HS-27A (cell line): ENCODE data around the gene ACTL7B.
A peak's percentile ranks its signal among the peaks of the same experiment; 100 is the strongest.
"Not testable (repeated sequence)": the region's sequence is repeated elsewhere in the genome, so short reads cannot be mapped to it uniquely, and the experiment has no call there.

ENCODE experiments used
- DNase-seq: peaks from one replicate; pipeline ENCODE4 v3.0.0-alpha.2; 2012; ENCODE audit warnings: low read depth, missing footprints

ACTL7B gene

DNA sequence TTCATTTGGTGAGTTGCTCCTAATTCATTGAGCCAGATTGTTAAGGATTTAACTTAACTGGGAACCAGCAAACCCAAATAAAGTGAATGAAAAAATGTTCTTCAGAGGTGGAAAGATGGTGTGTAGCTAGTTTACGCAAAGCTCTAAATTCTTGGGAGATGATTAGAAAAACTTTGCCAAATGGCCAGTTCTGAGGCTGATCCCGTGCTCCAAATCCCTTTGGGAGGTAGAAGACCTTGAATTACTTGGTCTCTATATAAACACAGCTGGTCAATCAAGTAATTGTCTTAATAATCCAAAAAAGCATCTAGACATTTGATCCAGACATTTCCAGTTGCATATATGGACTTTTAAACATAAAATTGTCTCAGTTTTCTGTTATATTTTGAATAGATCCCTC is 11.4 kb downstream of the ACTL7B start:
- no peak for DNase-seq

DNA sequence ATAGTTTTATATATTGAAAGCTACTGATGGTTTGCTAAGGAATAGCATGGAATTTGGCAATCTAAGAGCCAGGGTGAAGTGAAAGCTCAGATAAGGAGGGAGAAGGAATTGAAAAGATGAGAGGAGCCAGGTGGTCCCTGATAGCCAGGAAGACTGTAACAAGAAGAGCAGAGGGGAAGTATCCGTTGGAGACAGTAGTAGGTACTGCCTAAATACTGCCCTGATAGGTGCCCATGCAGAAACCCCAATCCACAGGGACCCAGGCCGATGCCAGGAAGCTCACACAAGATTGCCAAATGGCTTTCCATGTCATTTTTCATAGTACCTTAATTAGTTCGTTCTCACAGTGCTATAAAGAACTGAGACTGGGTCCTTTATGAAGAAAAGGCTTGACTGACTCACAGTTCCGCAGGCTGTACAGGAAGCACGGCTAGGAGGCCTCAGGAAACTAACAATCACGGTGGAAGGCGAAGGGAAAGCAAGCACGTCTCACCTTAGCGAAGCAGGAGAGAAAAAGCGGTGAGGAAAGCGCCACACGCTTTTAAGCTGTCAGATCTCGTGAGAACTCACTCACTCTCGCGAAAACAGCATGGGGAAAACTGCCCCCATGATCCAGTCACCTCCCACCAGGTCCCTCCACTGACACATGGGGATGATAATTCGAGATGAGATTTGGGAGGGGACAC is 13.0 kb downstream of the ACTL7B start:
- no peak for DNase-seq

DNA sequence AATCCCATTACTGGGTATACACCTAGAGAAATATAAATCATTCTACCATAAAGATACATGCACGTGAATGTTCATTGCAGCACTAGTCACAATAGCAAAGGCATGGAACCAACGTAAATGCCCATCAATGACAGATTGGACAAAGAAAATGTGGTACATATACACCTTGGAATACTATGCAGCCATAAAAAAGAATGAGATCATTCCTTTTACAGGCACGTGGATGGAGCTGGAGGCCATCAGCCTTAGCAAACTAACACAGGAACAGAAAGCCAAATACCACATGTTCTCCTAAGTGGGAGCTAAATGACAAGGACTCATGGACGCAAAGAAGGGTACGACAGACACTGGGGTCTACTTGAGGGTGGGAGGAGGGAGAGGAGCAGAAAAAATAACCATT is 16.2 kb downstream of the ACTL7B start:
- DNase-seq = not testable (repeated sequence)

DNA sequence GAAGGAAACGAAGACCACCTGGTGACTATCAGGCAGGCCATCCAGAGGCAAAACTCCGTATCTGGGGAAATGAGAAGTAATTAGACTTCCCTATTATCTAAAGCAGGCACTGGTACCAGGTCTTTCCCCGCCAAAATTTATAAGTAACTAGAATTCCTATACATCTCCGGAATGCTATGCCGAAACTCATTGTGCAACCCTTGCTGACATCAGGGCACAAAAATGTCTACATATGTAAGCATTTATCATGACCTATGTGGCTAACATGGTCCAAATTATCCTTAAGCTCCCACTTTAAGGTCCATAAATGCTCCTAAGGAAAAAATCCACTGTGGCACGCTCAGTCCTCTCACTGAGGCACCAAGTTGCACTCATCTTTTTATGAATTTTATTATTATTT is 17.8 kb downstream of the ACTL7B start:
- DNase-seq = no peak

DNA sequence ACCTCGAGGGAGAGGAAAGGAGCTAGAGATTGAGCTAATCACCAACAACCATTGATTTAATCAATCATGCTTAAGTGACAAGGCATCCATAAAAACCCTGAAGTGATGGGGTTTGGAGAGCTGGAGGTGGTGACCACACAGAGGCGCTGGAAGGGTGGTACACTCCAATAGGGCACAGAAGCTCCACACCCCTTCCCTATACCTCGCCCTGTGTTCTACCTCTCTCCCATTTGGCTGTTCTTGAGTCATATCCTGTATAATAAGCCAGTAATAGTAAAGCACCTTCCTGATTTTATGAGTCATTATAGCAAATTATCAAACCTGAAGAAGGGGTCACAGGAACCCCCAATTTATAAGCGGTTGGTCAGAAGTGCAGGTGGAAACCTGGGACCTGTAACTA is 18.3 kb downstream of the ACTL7B start:
- DNase-seq = no peak

DNA sequence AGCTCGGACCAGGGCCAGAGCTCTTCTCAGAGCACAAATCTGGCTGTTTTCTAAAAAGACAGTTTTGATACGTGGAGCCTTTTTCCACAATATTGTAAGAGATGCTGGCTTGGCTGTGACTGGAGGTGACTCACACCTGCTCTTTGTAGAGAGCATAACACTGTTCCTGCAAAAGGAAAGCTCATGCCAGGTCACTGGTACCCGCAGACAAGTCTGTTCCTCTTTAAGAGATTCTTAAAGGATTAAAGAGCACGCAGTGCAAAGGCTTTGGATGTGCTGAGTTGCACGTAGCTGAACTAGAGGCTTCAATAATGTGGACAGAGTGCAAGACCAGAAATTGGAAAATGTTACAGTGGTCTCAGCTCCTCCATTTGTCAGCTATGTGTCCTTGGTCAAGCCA is 19.0 kb downstream of the ACTL7B start:
- DNase-seq = no peak

DNA sequence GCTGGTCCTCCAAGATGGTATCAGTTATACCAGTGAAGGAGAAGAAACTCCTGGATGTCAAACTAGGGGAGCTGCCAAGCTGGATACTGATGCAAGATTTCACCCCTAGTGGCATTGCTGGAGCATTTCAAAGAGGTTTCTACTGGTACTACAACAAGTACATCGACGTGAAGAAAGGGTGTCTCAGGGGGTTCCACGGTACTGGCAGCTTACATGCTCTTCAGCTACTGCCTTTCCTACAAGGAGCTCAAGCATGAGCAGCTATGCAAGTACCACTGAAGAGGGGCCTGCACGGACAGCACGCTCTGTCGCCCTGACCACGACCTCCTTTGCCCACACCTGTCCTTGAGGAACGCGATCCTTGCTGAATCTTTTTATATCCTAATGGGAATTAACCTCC is 19.5 kb downstream of the ACTL7B start:
- DNase-seq = no peak

DNA sequence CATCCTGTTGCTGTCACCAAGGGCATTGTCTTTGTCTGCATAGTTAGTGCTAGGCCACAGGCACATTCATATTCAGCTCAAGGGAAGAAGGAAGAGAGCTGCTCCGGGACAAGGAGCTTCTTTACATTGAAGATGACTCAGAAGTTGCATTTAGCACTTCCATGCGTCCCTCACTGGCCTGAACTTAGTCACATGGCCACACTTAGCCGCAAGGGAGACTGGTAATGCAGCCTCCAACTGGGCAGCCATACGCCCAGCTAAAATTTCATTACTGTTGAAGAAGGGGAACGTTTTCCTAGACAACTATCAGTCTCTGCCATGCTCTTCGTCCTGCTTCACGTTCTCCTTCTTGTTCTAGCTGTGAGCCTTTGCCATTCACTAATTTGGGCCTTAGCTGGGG is 20.0 kb downstream of the ACTL7B start:
- no peak for DNase-seq

DNA sequence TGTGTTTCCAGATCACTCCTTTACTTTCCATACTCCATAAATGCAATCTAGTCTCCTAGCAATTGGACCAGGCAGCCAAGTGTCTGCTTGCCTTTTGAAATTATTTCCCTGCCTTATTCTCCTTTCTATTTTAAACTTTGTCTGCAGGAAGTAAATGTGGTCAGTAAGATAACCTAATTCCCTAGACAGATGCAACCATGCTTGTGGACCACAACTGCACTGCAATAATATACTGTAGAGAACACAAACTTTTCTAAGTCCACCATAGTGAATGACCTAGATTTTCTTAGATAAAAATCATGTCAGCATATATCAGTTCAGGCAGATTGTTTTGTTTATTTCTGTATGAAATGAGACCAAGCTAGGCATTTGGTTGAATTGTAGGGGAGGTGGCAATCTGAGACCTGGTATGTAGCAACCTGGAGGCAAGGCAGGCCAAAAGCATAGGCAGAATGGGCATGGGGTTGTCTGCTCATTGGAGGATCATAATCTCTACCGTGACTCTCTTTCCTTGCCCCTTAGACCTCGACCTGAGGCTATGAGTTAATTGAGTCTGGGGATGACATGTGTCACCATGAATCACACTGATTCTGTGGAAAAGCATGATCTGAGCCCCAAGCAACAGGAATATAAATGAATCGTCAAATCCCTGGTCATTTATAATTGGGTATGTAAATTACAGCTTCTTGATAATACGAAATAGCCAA is 20.7 kb downstream of the ACTL7B start:
- no peak for DNase-seq

DNA sequence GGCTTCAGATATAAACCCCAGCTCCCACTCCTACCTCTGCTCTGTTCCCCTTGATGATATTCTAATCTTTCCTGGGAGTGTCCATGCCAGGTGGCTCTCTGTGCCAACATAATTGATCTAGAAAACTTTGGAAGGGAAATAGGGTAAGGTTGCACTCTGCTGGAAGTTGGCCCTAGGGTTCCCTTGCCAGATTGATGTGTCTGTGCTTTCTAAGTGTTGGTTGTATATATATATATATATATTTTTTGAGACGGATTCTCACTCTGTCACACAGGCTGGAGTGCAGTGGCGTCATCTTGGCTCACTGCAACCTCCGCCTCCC is 23.6 kb downstream of the ACTL7B start:
- no peak for DNase-seq

DNA sequence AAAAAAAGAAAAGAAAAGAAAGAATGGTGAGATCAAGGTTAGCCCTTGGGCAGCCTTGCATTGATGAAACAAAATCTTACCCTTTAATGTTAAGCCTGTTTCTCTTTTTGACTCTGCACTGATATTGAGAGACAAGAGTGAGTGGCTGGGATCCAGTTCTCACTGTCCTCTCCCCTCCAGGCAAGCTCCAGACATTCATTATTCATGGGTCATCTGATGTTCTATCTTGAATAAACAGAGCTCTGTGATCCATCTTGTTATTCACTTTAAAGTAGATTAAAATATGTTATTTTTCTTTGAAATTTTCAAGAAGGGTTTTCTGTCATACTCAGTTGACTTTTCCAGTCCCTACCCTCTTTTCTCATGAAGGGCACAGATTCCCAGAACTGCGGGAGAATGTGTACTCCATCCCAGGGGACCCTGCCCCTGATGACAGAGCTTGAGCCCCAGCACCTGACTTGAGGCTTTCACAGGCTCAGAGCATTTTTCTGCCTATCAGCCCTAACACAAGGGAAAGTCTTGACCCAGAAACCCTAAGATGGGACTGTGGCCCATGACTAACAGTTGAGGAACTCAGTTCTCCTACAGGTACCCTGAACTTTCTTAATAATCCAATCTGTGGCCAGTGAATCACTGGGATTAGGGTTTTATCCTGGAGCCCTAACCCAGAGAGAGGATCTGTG is 24.1 kb downstream of the ACTL7B start:
- DNase-seq = no peak

DNA sequence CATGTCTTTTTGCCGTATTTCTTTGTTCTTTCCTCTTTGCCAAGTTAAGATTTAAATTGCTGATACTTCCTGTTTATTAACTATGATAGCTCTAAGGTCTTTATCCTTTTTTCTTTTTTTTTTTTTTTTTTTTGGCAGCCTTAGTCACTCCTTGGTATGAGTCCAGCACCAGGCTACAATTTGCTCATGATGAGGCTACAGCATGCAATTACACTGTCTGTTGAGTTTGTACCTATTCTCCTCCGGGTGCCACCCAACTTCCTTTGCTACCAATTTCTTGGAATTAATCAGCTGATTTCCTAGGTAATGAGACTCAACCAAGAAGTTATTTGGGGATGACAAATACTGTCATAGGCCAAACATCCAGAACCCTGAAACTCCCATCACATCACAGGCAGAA is 25.5 kb downstream of the ACTL7B start:
- no peak for DNase-seq

DNA sequence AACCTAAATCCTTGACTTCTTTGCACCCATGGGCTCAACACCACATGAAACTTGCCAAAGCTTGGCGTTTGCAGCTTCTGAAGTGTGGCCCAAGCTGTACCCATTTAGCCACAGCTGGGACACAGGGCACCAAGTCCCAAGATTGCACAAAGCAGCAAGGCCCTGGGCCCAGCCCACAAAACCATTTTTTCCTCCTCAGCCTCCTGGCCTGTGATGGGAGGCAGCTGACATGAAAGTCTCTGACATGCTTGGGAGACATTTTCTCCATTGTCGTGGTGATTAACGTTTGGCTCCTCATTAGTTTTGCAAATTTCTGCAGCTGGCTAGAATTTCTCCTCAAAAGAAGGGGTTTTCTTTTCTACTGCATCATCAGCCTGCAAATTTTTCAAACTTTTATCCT is 32.0 kb downstream of the ACTL7B start:
- DNase-seq = no peak

DNA sequence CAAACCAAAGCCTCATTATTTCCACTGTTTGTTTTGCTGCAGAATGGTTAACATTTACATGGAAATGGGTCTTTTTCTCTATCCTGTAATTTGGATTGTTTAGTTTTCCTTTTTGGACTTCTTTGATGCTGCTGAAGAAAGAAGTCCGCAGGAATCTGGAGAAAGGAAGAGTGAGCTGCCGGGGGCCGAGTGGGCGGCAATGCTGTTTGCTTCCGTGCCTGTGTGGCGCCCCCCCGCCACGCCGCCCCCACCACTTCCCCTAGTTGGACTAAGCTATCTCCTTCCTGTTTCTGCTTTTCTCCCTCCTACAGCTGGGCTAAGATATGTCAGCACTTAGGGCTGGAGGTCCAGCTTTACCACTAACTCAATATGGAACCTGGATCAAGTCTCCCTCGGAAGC is 39.7 kb downstream of the ACTL7B start:
- no peak for DNase-seq

DNA sequence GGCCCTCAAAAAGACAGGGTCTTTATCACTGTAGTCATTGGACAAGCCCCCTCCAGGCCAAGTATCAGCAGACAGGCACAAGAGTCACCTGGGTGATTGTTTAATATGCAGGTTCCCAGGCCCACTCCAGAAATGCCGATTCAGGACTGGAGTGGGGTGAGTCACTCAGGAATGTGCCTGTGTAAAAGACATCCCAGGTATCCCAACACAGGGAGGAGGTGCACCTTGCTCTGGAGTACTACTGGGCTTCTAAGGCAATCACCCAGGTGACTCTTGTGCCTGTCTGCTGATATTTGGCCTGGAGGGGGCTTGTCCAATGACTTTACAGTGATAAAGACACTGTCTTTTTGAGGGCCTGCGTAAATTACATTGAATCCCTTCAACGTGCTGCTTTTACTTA is 40.6 kb downstream of the ACTL7B start:
- no peak for DNase-seq

DNA sequence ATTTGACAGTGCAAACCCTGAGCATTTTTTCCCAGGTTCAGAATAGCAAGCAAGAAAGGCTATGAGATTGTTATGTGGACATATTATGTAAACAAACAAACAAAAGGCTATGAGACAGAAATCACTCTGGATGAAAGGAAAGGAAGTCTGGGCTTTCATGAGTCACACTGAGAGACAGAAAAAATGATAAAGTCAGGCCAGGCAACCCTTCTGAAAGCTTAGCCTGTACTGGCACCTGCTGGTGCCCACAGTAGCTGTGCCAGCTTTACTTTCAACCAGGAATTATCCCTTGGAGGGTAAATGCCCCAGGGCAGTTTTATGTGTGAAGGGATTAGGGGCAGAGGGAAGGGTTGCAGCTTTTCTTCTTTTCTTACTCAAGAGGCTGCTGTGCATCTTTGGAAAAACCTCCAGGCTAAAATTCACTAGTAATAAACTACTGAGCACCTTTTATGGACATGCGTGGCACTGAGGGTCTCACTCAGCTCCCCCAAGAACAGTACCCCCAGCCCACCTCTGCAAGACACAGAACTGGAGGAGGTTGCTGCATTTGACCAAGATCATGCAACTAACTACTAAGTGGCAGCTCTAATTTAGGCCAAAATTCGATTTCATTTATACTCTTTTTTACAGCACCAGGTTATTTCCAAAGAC is 41.7 kb downstream of the ACTL7B start:
- DNase-seq = peak; percentile 45

DNA sequence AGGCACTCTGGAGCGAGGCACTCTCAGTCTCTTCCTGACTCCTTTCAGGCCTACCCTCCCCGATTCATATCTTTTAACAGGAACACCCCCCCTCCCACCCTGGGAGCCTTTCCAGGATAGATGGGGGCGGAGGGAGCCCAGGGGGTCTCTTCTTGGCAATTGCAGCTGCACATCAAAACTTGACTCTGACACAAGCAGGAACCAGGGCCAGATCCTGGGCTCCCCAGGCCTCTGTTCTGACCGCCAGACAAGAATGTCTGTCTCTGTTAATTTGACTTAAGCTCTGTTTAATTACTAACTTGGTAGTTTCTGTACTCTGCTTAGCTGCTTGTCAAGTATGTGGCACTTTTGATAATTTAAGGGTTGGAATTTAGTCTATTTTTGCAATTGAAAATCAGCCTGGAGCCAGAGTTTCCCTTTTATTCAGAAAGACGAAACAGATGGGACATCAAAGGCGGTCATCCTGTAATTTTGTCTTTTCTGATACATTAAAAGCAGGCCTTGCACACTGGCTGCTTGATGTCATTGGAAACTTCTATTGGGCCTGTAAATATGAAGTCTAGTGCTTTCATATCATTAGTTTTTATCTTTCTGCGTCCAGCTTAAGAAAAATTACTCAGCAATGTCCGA is 43.3 kb downstream of the ACTL7B start:
- DNase-seq = no peak

DNA sequence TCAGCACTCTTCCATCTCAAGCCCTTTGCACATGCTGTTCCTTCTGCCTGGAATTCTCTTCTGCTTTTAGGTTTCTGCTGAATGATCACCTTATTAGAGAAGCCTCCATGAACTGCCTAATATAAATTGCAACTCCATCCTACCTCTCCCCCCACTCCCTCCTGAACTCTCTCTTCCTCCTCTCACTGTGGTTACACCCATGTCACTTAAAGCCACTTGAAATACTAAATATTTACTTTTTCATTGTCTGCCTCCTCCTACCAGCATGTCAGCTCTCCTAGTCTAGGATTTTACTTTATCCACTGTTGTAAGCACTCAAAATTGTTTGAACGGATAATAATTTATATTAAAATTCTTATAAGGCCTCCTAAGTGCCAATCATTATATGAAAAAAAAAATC is 43.8 kb downstream of the ACTL7B start:
- DNase-seq = no peak

DNA sequence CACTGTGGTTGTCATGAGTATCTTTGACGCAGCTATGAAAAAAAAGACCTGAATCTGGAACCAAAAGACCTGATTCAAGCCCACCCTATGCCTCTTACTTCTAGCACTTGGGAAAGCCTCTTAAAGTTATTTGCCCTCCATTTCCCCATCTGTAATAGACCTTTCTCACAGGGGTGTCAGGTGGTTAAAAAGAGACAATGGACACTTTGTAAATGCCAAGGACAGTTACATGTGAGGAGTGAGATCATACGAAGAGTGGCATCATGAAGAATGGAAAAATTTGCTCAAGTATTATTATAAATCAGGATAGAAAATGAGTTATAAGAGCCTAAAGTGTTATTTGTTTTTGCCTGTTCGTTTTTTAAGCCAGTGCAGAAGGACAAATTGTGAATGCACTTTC is 46.5 kb downstream of the ACTL7B start:
- DNase-seq = no peak
